Mesothelial cell of epicardium (in vitro differentiated cells): Measurements from ENCODE around the gene OR2T1. TPM values are rescaled to one million over a fixed set of nuclear protein-coding genes. Genes with fewer than 3 reads are reported as not detected.

Experiments
- DNase-seq, 2 experiments: peaks; one replicate each; pipeline ENCODE4 v3.0.0; 2021; ENCODE audit warnings: low spot score in 2 of 2; ENCODE audit not compliant: unreplicated experiment in 2 of 2
- H3K27ac Mint-ChIP-seq: 2 replicates; pipeline ENCODE4 v1.8.0; 2021; ENCODE audit warnings: mixed read lengths
- H3K27me3 Mint-ChIP-seq: 2 replicates; pipeline ENCODE4 v1.8.0; 2021; ENCODE audit warnings: low read depth, mixed read lengths
- H3K36me3 Mint-ChIP-seq: 2 replicates; pipeline ENCODE4 v1.8.0; 2021; ENCODE audit warnings: mixed read lengths
- H3K4me1 Mint-ChIP-seq: 2 replicates; pipeline ENCODE4 v1.8.0; 2021; ENCODE audit warnings: mixed read lengths
- H3K4me3 Mint-ChIP-seq: 2 replicates; pipeline ENCODE4 v1.8.0; 2021; ENCODE audit warnings: mild to moderate bottlenecking, moderate library complexity, mixed read lengths
- H3K9me3 Mint-ChIP-seq: 2 replicates; pipeline ENCODE4 v1.8.0; 2021; ENCODE audit warnings: mixed read lengths
- total RNA-seq: library from RNA; stranded (reverse); gene quantifications from 3 replicates; pipeline ENCODE4 v1.2.1, GENCODE V29; 2021
- TF ChIP-seq, protein P1 (sequence below): fragments of 200-600 bp; sonication (generic); IDR thresholded peaks from one replicate; pipeline ENCODE4 v1.5.0; 2021; ENCODE audit warnings: antibody characterized with exemption; ENCODE audit not compliant: unreplicated experiment

OR2T1 gene
- not detected in 3 replicates for total RNA-seq

DNA sequence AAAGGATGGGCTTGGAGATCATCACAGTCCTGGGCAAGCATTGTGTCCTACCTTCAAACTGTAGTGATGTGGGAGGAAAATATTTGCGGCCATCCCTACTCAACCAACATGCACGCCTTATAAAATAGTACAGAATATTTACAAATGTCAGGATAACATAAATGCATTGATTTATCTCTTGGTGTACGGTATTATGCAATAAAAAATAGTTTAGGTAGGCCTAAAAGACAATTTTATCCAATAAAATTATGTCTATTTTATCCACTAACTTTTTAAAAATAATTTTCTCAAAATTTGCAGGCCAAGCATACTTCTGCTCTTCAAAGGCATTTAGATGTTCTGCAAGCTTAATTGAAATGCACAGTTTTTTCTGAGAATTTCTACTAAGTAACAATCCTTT, at the start of gene OR2T1:
Gene OR2T1, plus strand, starts transcription at position 301 of the 400 bp plus-strand sequence. CDS start 3,100 bp downstream, outside the sequence.
- DNase-seq: no peak
- Mint-ChIP-seq H3K9me3 (peaks cover 57% of the 10 kb centered on the region), H3K27ac (no peak within 1 kb of the TSS), H3K27me3 (no peaks in the 10 kb centered on the region), H3K36me3 (peaks cover 4% of the 10 kb centered on the region), H3K4me1 (no peaks in the 10 kb centered on the region), H3K4me3 (no peak within 1 kb of the TSS)
- TF ChIP-seq, protein P1, sequence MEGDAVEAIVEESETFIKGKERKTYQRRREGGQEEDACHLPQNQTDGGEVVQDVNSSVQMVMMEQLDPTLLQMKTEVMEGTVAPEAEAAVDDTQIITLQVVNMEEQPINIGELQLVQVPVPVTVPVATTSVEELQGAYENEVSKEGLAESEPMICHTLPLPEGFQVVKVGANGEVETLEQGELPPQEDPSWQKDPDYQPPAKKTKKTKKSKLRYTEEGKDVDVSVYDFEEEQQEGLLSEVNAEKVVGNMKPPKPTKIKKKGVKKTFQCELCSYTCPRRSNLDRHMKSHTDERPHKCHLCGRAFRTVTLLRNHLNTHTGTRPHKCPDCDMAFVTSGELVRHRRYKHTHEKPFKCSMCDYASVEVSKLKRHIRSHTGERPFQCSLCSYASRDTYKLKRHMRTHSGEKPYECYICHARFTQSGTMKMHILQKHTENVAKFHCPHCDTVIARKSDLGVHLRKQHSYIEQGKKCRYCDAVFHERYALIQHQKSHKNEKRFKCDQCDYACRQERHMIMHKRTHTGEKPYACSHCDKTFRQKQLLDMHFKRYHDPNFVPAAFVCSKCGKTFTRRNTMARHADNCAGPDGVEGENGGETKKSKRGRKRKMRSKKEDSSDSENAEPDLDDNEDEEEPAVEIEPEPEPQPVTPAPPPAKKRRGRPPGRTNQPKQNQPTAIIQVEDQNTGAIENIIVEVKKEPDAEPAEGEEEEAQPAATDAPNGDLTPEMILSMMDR: no peak

DNA sequence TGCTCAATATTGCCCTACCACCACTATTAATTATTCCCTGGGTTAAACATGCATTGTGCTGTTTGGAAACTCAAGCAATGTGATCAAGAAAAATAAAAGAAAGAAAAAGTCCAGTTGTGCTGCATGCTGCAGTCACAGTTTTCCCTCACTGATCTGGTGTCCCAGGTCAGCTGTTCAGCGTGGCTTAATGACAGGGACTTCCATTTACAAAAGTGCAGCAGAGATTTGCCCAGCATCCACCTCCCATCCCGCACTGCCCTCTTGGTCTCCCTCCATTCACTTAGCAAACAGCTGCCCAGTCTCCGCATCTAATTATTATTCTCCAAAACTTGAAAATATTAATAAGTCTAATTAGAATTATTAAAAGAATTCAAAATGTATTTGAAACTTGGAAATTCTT, 43.4 kb upstream of the OR2T1 start:
- Mint-ChIP-seq H3K36me3 (no peaks in the 10 kb centered on the region), H3K4me1 (no peaks in the 10 kb centered on the region), H3K27ac (no peak overlapping the region), H3K4me3 (no peak overlapping the region), H3K27me3 (no peaks in the 10 kb centered on the region), H3K9me3 (peaks cover 74% of the 10 kb centered on the region)
- TF ChIP-seq, protein P1: no peak
- no peak for DNase-seq

DNA sequence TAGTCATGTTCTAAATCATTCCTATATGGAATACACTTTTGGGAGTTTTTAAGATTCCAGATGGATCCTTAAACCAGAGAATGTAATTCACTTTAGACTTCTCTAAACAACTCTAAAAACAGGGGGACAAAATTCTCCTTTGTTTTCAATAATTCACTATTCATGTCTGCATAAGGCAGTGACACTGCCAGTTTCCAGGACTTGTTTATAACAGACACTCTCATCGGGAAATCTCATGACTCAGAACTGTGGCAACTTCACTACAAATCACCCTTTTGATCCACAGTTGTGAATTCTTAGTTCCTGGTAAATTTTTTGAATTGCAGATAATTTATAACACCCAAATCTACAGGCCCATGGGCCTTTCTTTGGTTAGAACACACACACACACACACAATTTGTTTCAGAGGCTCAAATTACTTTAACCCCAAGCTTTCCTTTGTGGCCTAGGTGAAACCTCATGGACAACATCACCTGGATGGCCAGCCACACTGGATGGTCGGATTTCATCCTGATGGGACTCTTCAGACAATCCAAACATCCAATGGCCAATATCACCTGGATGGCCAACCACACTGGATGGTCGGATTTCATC, 41.6 kb upstream of the OR2T1 start, which contains the start of gene OR2T4:
Gene OR2T4, plus strand, starts transcription at position 545 of the 595 bp plus-strand sequence. Its CDS starts 0 bp downstream, at position 545.
- Mint-ChIP-seq H3K4me1 (no peaks in the 10 kb centered on the region), H3K4me3 (no peak within 1 kb of the TSS), H3K27ac (no peak within 1 kb of the TSS), H3K9me3 (peaks cover 88% of the 10 kb centered on the region), H3K27me3 (no peaks in the 10 kb centered on the region), H3K36me3 (no peaks in the 10 kb centered on the region)
- no peak for DNase-seq
- TF ChIP-seq, protein P1: no peak

DNA sequence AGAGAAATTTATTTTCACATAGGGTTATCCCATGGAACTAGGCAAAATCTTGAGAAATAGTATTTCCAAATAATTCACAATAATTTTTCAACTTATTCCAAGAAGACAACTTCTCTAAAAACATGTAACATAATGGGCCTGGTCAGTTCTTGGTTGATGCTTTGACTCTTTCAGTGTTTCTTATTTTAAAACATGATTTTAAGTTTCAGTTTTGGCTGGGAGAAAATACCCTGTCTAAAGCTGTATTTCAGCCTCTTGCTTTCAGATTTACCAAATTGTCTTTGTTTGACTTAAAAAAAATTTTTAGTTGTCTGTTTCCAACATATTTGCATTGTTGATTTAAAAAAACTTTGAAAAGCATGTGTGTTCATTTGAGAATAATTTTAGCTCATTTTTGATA, 36.2 kb upstream of the OR2T1 start:
- H3K4me1 Mint-ChIP-seq: no peaks in the 10 kb centered on the region
- H3K27me3 Mint-ChIP-seq: no peaks in the 10 kb centered on the region
- H3K36me3 Mint-ChIP-seq: no peaks in the 10 kb centered on the region
- no peak overlapping the region for H3K4me3 Mint-ChIP-seq
- no peak for DNase-seq
- peaks cover 83% of the 10 kb centered on the region for H3K9me3 Mint-ChIP-seq
- H3K27ac Mint-ChIP-seq: no peak overlapping the region
- TF ChIP-seq, protein P1: no peak

DNA sequence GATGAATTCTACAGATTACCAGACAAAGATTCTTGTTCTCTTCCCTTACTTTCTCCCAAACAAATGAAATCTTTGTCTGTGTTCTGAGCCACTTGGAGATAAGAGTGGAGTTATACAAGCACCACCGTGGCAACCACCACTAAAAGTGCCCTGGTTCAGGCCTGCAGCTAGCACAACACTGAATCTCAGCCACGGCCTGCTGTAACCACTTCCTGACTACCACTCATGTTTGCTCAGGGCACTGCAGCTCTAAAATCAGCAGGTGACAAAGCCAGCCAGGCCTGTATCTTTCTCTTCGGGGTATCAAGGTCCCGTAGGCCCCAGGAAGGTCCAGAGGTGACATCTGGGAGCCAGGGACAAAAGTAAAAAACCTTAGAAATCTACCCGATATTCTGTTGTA, 30.5 kb upstream of the OR2T1 start:
- Mint-ChIP-seq H3K36me3 (no peaks in the 10 kb centered on the region), H3K9me3 (peaks cover 86% of the 10 kb centered on the region), H3K4me3 (no peak overlapping the region), H3K27ac (no peak overlapping the region), H3K4me1 (no peaks in the 10 kb centered on the region), H3K27me3 (no peaks in the 10 kb centered on the region)
- DNase-seq: no peak
- TF ChIP-seq, protein P1: no peak
